ENCODE data around the gene MT1A.

Gene MT1A

DNA sequence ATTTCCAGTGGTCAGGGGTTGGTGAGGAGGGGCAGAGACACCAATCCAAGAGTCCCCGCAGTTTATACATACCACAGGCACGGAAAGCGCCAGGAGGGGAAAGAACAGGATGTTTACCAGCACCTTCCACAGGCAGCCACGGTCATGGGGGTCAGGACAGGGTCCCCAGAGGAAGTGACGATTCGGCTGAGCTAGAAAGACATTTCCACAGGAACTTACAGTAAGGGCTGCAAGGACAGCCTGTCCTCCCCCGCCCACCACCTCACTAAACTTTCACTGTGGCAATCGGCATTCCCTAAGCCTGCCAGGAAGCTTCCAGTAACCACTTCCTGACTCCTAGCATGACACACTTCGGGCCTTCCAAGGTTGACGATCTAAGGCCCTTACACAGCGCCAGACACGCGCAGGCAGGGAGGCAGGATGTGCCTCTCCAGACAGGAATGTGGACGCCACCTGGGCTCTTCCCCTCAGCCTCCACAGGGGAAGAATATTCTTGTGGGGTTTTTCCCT is 31.3 kb upstream of the MT1A start:
- TF ChIP-seq CTCF (IDR thresholded peaks at IDR 0.05; ENCODE audit: borderline replicate concordance, insufficient read depth, low read depth, low read length) = no peak
- no peak overlapping the region for H3K4me3 ChIP-seq (ENCODE audit: low read depth, low read length)

DNA sequence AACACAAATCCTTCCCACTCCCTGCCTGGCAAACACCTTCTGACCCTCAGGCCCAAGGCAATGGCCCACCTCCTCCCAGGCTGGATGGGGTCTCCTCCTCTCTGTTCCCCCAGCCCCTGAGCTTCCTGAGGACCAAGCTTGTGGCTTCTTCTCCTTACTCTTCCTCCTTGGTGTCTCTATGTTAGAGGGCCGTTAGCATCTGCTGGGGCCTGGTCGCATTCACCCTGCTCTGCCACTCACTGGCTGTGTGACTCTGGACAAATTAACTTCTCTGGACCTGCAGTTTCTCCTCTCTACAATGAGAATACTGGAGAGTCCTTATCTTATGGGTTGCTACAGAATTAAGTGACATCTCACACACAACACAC is 30.8 kb upstream of the MT1A start:
- no peak for TF ChIP-seq CTCF (IDR thresholded peaks at IDR 0.05; ENCODE audit: borderline replicate concordance, insufficient read depth, low read depth, low read length)
- H3K4me3 ChIP-seq (ENCODE audit: low read depth, low read length) = no peak overlapping the region

DNA sequence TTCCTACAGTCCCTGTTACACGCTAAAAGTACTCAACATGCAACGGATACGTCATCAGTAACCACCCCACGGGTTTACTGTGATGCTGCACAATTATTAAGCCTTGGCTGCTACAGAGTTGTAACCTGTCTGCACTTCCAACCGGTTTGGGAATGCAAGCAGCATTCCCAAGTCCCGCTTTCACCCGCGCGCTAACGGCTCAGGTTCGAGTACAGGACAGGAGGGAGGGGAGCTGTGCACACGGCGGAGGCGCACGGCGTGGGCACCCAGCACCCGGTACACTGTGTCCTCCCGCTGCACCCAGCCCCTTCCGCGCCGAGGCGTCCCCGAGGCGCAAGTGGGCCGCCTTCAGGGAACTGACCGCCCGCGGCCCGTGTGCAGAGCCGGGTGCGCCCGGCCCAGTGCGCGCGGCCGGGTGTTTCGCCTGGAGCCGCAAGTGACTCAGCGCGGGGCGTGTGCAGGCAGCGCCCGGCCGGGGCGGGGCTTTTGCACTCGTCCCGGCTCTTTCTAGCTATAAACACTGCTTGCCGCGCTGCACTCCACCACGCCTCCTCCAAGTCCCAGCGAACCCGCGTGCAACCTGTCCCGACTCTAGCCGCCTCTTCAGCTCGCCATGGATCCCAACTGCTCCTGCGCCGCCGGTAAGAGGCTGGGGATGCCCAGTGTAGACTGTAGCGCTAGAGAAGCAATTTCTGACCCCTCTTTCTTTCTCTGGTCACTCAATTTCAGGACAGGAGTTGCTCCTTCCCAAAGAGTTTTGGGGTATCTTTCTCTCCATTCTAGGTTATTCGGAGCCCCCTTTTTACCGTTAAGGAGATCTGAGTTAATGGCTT is 30.2 kb upstream of the MT1A start, which contains the start of gene MT2A:
TSS of gene MT2A (plus strand) at position 542 of the 833 bp plus-strand sequence. CDS start at position 614, 72 bp downstream.
- H3K4me3 ChIP-seq (ENCODE audit: low read depth, low read length) = peak within 1 kb of the TSS; percentile 17
- no peak for TF ChIP-seq CTCF (IDR thresholded peaks at IDR 0.05; ENCODE audit: borderline replicate concordance, insufficient read depth, low read depth, low read length)

DNA sequence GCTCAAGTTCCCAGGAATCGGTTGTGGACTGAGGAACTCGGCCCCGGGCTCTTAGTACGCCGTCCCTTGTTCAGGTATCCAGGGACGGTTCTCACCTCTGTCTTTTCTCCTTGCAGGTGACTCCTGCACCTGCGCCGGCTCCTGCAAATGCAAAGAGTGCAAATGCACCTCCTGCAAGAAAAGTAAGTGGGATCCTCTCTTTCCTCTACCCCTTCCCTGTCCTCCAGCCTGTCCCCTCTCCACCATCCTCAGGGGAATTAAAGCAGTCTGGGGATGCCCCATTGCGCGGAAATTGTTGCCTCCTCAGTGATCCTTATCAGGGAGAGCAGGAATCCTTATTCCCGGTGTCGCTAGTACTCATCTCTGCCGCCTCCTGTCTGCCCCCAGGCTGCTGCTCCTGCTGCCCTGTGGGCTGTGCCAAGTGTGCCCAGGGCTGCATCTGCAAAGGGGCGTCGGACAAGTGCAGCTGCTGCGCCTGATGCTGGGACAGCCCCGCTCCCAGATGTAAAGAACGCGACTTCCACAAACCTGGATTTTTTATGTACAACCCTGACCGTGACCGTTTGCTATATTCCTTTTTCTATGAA is 29.5 kb upstream of the MT1A start:
- peak overlapping the region; percentile 17 for H3K4me3 ChIP-seq (ENCODE audit: low read depth, low read length)
- TF ChIP-seq CTCF (IDR thresholded peaks at IDR 0.05; ENCODE audit: borderline replicate concordance, insufficient read depth, low read depth, low read length) = no peak

DNA sequence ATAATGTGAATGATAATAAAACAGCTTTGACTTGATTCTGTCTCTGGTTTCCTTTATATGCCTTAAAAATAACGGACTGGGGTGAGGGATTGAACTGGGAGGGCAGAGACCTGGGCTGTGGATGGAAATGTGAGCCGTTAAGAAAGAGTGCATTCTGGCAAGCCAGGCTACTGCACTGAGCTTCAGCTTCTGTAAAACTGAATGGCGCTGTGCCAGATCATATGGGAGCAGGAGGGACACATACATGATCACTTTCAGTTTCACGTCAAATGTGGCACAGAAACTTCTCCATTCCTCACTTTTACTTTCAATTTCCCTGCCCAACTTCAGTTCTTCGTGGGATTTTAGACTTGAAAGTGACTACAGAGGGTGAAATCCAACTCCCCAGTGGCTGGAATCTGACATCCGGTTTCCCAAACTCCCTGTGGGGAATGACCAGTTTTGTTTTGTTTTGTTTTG is 29.0 kb upstream of the MT1A start:
- TF ChIP-seq CTCF (IDR thresholded peaks at IDR 0.05; ENCODE audit: borderline replicate concordance, insufficient read depth, low read depth, low read length) = no peak

DNA sequence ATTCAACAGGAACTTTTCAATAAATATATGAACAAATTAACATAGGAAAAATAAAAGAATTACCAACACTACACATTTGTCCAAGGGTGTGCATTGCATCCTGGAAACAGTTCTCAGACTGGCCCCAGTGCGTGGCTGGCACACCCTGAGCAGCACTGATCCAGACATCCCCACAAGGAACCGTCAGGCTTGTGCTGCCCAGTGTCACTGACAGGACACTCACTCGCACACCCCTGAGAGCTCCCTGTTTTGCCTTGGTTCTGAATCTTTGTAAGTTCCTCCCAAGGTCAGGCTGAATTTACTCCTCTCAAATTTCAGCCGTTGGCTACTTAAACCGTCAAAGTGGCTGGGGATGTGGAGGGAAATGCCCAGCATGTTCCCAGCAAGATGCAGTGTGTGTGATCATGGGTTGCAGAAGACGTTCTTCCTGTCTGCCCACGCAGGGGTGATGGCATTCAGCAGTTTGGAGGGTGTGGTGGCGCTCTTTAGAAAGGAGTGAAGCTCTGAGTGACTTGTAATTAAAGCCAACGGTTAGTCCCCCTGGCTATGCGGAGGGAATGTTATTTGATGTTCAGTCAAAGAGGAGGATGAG is 28.4 kb upstream of the MT1A start:
- H3K4me3 ChIP-seq (ENCODE audit: low read depth, low read length) = no peak overlapping the region
- TF ChIP-seq CTCF (IDR thresholded peaks at IDR 0.05; ENCODE audit: borderline replicate concordance, insufficient read depth, low read depth, low read length) = no peak

More for the DNA sequence above, 29.0 kb upstream of the MT1A start:
- H3K4me3 ChIP-seq (ENCODE audit: low read depth, low read length) = no peak overlapping the region
